Lower leg skin (tissue), 4 donors: ENCODE data around the gene HNRNPU. TPM values are rescaled to one million over a fixed set of nuclear protein-coding genes. Genes with fewer than 3 reads are reported as not detected.
A peak's percentile ranks its signal among the peaks of the same experiment; 100 is the strongest.

Source experiments
- DNase-seq, 2 donors: peaks; one replicate each; pipeline ENCODE4 v3.0.0-alpha.2; 2019; ENCODE audit warnings: low spot score in 2 of 2
- H3K4me3 ChIP-seq: fragments of 200-600 bp; sonication (generic); 2 replicates; pipeline ENCODE4 v1.5.1; 2017; ENCODE audit warnings: mild to moderate bottlenecking, low read depth; ENCODE audit not compliant: poor library complexity, severe bottlenecking
- CTCF ChIP-seq, 3 donors: fragments of 450-650 bp; IDR thresholded peaks; one replicate each; pipeline ENCODE4 v1.5.1; 2016; ENCODE audit warnings: antibody characterized with exemption in 3 of 3, mild to moderate bottlenecking in 3 of 3, moderate library complexity in 2 of 3
- POLR2A ChIP-seq, 2 donors: fragments of 450-650 bp; IDR thresholded peaks; one replicate each; pipeline ENCODE4 v1.6.1; 2016 to 2017; ENCODE audit warnings: antibody characterized with exemption in 2 of 2, mild to moderate bottlenecking in 1 of 2, moderate library complexity in 1 of 2
- WGBS, 2 donors: methylation state at CpG; one replicate each; pipeline ENCODE4 v1.1.5; 2018; 5-methylcytosine and 5-hydroxymethylcytosine counted together
- intact Hi-C: fragments of 100-400 bp; cut with DNase I; formaldehyde crosslinking; loops from one replicate; pipeline ENCODE4 v1.15.0; 2023; ENCODE audit warnings: low total_unique reads
- total RNA-seq, 4 donors: library from RNA; depleted of rRNA; stranded (reverse); fragments of >200 nt; gene quantifications; one replicate each; pipeline ENCODE4 v1.1.0, GENCODE V29; 2016

The HNRNPU gene
- total RNA-seq, 4 donors from 2014 or later, result 183 to 262 (median 209) TPM

- DNase-seq, result no peak
- 90% methylated on average over 9 of the region's 9 CpGs for WGBS, 2 donors
- TF ChIP-seq POLR2A (IDR thresholded peaks at IDR 0.05), result no peak
- TF ChIP-seq CTCF (IDR thresholded peaks at IDR 0.05), result no peak
- H3K4me3 ChIP-seq, result no peak overlapping the region
- intact Hi-C loops, result no loop called here
Measured at GRCh38 chr1:244841273-244841927, 22.9 kb downstream of the HNRNPU start.

GRCh38 chr1:244840219-244840794 is 24.0 kb downstream of the HNRNPU start:
- WGBS, 2 donors, result 74 to 75% methylated on average over 5 of the region's 5 CpGs
- DNase-seq, result no peak
- TF ChIP-seq POLR2A (IDR thresholded peaks at IDR 0.05) (no peak), CTCF (IDR thresholded peaks at IDR 0.05) (no peak)
- H3K4me3 ChIP-seq, result no peak overlapping the region
- intact Hi-C loops, result no loop called here

- WGBS, 2 donors, result 56 to 58% methylated on average over 2 of the region's 2 CpGs
- no peak for DNase-seq
- TF ChIP-seq POLR2A (IDR thresholded peaks at IDR 0.05) (no peak), CTCF (IDR thresholded peaks at IDR 0.05) (no peak)
- intact Hi-C loops, result loop anchor here (10.0 kb wide), 1 partner anchor 125 kb away; a partner anchor contains a TSS
- H3K4me3 ChIP-seq, result no peak overlapping the region
Measured at GRCh38 chr1:244839656-244840055, 24.7 kb downstream of the HNRNPU start.

- intact Hi-C loops, result loop anchor here (10.0 kb wide), 1 partner anchor 127 kb away; a partner anchor contains a TSS
- DNase-seq, result no peak
- TF ChIP-seq POLR2A (IDR thresholded peaks at IDR 0.05) (no peak), CTCF (IDR thresholded peaks at IDR 0.05) (no peak)
- H3K4me3 ChIP-seq, result no peak overlapping the region
- WGBS, 2 donors, result 73 to 75% methylated on average over 5 of the region's 5 CpGs
Measured at GRCh38 chr1:244837597-244838258, 26.6 kb downstream of the HNRNPU start.

- TF ChIP-seq CTCF (IDR thresholded peaks at IDR 0.05) (no peak), POLR2A (IDR thresholded peaks at IDR 0.05) (no peak)
- DNase-seq, result no peak
- 11 to 17% methylated on average over 3 of the region's 3 CpGs for WGBS, 2 donors
- peak overlapping the region; percentile 39 for H3K4me3 ChIP-seq
- intact Hi-C loops, result loop anchor here (10.0 kb wide), 1 partner anchor 128 kb away; a partner anchor contains a TSS
Measured at GRCh38 chr1:244836584-244836983, 27.8 kb downstream of the HNRNPU start.
